Activated naive CD4-positive, alpha-beta T cell treated with anti-CD3 and anti-CD28 coated beads, Interleukin-2, amount 50 U/mL, for 72 hours (primary cell): Measurements from ENCODE around the gene NIPSNAP3A. TPM values are rescaled to one million over a fixed set of nuclear protein-coding genes. Genes with fewer than 3 reads are reported as not detected.
"Not testable (repeated sequence)": the region's sequence is repeated elsewhere in the genome, so short reads cannot be mapped to it uniquely, and the experiment has no call there.

Experiments
- ATAC-seq, 2 donors: fragments of 150-1000 bp; cut with Tn5 transposase; 2 replicates each; pipeline ENCODE4 v1.10.0; 2021; ENCODE audit warnings: mild to moderate bottlenecking in 2 of 2, moderate library complexity in 2 of 2
- DNase-seq, 2 donors: peaks; one replicate each; pipeline ENCODE4 v3.0.0; 2021 to 2022; ENCODE audit warnings: low spot score in 2 of 2
- H3K27ac Mint-ChIP-seq, 2 donors: one replicate each; pipeline ENCODE4 v1.8.0; 2022; ENCODE audit warnings: mild to moderate bottlenecking in 2 of 2, mixed read lengths in 2 of 2
- H3K36me3 Mint-ChIP-seq, 2 donors: one replicate each; pipeline ENCODE4 v1.8.0; 2022; ENCODE audit warnings: mixed read lengths in 2 of 2
- H3K9me3 Mint-ChIP-seq, 2 donors: one replicate each; pipeline ENCODE4 v1.8.0; 2022; ENCODE audit warnings: mixed read lengths in 2 of 2
- total RNA-seq, 2 donors: library from RNA; stranded (reverse); gene quantifications; one replicate each; pipeline ENCODE4 v1.2.3, GENCODE V29; 2022

The NIPSNAP3A gene
- total RNA-seq, result 10 to 100 TPM; 15.2 to 17.4 TPM

GRCh38 chr9:104747565-104748358 is at the start of gene NIPSNAP3A:
NIPSNAP3A (plus strand) TSS chr9:104747683; CDS start chr9:104747793, 110 bp downstream.
- DNase-seq, result peak; percentile 85 to 89
- peaks cover 14 to 19% of the 10 kb centered on the region in 2 donors for H3K36me3 Mint-ChIP-seq
- ATAC-seq, result peak; percentile 89 to 92
- H3K9me3 Mint-ChIP-seq, result no peaks in the 10 kb centered on the region
- peak within 1 kb of the TSS; percentile 97 to 99 for H3K27ac Mint-ChIP-seq

DNA sequence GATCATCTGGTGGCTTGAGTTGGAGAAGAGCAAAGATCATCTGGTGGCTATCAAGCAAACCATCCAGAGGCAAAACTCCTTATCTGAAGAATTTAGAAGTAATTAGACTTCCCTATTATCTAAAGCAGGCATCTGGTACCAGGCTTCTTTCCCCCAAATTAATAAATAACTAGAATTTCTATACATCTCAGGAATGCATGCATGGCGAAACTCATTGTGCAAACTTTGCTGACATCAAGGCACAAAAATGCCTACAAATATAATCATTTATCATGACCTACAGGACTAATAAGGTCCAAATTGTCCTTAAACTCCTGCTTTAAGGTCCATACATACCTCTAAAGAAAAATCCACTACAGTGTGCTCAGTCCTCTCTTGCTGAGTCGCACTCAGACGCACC is 47.2 kb upstream of the NIPSNAP3A start:
- peaks cover 0 to 4% of the 10 kb centered on the region in 2 donors for H3K9me3 Mint-ChIP-seq
- ATAC-seq, result no peak
- DNase-seq, result no peak
- H3K27ac Mint-ChIP-seq, result no peak overlapping the region
- peaks cover 0 to 9% of the 10 kb centered on the region in 2 donors for H3K36me3 Mint-ChIP-seq

DNA sequence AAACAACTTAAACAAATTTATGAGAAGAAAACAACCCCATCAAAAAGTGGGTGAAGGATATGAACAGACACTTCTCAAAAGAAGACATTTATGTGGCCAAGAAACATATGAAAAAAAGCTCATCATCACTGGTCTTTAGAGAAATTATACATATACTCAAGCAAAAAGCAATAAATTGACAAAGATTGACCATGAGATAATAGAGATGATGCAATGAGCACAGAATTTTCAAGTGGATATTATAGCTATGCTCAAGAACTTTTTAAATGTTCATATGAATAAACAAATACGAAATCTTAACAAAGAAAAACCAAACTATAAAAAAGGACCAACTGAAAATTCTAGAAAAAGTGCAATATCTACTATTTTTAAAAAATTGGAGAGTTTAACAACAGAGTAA is 38.7 kb upstream of the NIPSNAP3A start:
- DNase-seq, H3K27ac Mint-ChIP-seq, ATAC-seq, H3K9me3 Mint-ChIP-seq: not testable (repeated sequence)
- H3K36me3 Mint-ChIP-seq, result peaks cover 0 to 16% of the 10 kb centered on the region in 2 donors

GRCh38 chr9:104711604-104712003 is 35.9 kb upstream of the NIPSNAP3A start:
- H3K27ac Mint-ChIP-seq, result no peak overlapping the region
- DNase-seq (no peak), ATAC-seq (peak in 1 of 2 donors; percentile 61)
- no peaks in the 10 kb centered on the region for H3K9me3 Mint-ChIP-seq
- H3K36me3 Mint-ChIP-seq, result peaks cover 0 to 2% of the 10 kb centered on the region in 2 donors

GRCh38 chr9:104725014-104725413 is 22.5 kb upstream of the NIPSNAP3A start:
- no peak for ATAC-seq
- DNase-seq, result no peak
- Mint-ChIP-seq H3K36me3 (peaks cover 0 to 16% of the 10 kb centered on the region in 2 donors), H3K9me3 (peaks cover 0 to 17% of the 10 kb centered on the region in 2 donors), H3K27ac (no peak overlapping the region)

DNA sequence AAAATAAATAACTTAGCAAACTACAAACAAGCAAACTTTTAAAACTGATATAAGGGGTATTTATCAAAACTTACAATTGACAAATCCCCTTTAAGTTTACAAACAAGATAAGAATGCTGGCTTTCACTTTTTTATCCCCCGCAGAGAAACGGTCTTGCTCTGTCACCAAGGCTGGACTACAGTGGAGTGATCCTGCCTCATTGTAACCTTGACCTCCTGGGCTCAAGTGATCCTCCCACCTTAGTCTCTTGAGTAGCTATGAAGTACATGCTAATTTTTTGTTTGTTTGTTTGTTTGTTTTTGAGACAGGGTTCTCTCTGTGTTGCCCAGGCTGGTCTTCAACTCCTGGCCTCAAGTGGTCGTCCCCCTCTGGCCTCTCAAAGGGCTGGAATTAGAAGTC is 9.0 kb upstream of the NIPSNAP3A start:
- no peak for ATAC-seq
- H3K9me3 Mint-ChIP-seq, result no peaks in the 10 kb centered on the region

DNA sequence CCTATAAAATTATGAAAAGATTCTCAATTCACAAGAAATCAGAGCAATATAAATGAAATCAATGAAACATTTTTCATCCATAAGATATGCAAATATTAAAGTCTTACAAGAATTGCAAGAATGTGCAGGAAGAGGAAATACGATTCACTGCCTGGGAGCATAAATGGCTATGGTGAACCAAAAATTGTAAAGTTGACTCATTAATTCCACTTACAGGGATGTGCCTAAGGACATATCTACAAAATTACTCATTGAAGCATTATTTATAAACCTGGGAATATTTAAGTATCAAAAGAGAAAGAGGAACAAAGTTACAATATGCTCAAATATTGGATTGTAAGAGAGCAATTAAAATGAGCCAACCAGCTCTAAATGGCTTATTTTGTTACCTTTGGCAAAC is 6.9 kb upstream of the NIPSNAP3A start:
- H3K36me3 Mint-ChIP-seq, result no peaks in the 10 kb centered on the region
- ATAC-seq (no peak), DNase-seq (no peak)
- no peak overlapping the region for H3K27ac Mint-ChIP-seq
- H3K9me3 Mint-ChIP-seq, result no peaks in the 10 kb centered on the region

More for the DNA sequence above, 9.0 kb upstream of the NIPSNAP3A start:
- DNase-seq, result no peak
- Mint-ChIP-seq H3K36me3 (no peaks in the 10 kb centered on the region), H3K27ac (no peak overlapping the region)

GRCh38 chr9:104743376-104743985 is 4.0 kb upstream of the NIPSNAP3A start:
- Mint-ChIP-seq H3K27ac (no peak overlapping the region), H3K9me3 (no peaks in the 10 kb centered on the region), H3K36me3 (peaks cover 9 to 14% of the 10 kb centered on the region in 2 donors)
- DNase-seq, result peak in 1 of 2 donors; percentile 24
- ATAC-seq, result no peak

GRCh38 chr9:104745852-104746251 is 1.6 kb upstream of the NIPSNAP3A start:
- Mint-ChIP-seq H3K9me3 (no peaks in the 10 kb centered on the region), H3K36me3 (peaks cover 14 to 19% of the 10 kb centered on the region in 2 donors), H3K27ac (no peak overlapping the region)
- ATAC-seq (no peak), DNase-seq (no peak)

- Mint-ChIP-seq H3K27ac (no peak overlapping the region), H3K36me3 (peaks cover 14 to 19% of the 10 kb centered on the region in 2 donors), H3K9me3 (no peaks in the 10 kb centered on the region)
- no peak for ATAC-seq
- DNase-seq, result no peak
Measured at GRCh38 chr9:104746285-104746684, 1.2 kb upstream of the NIPSNAP3A start.

- no peak for DNase-seq
- Mint-ChIP-seq H3K9me3 (no peaks in the 10 kb centered on the region), H3K27ac (peak overlapping the region; percentile 97 to 99), H3K36me3 (peaks cover 14 to 19% of the 10 kb centered on the region in 2 donors)
- ATAC-seq, result no peak
Measured at GRCh38 chr9:104746798-104747197, 685 bp upstream of the NIPSNAP3A start.

GRCh38 chr9:104747245-104747564 is 278 bp upstream of the NIPSNAP3A start:
- peak in 1 of 2 donors; percentile 45 for ATAC-seq
- Mint-ChIP-seq H3K27ac (peak overlapping the region; percentile 97 to 99), H3K9me3 (no peaks in the 10 kb centered on the region), H3K36me3 (peaks cover 14 to 19% of the 10 kb centered on the region in 2 donors)
- DNase-seq, result no peak

DNA sequence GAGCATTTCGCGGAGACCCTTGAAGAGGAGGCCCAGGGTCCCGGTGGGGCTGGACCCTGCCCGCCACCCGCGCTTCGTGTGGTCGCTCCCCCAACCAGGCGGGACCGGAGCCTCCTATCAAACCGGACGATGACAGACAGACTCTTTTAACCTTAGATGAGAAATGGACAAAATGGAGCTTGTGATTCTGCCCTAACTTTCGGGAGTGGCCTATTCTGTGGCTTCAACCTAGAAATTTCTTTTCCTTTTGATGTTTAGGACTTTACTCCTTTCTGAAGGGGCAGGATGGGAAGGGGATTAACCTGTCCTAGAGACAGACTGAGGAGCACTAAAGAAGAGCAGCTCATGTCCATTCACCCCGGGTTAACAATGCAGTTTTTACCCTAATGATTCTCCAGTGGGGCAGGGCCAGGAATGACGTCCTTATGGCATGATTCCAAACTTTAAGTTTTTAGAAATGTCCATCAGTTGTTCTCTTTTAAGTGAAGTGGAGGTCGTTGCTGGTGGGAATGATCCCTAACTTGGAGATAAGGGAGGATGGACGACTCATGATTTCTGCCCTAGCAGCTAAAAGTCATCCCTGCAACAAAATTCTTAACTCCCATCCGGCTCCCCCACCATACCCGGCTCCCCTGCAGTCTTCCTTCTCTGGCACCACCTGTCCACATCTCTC is 1.0 kb downstream of the NIPSNAP3A start:
- DNase-seq (no peak), ATAC-seq (peak in 1 of 2 donors; percentile 9)
- Mint-ChIP-seq H3K27ac (peak overlapping the region; percentile 97 to 99), H3K36me3 (peaks cover 14 to 19% of the 10 kb centered on the region in 2 donors), H3K9me3 (no peaks in the 10 kb centered on the region)

- Mint-ChIP-seq H3K36me3 (peaks cover 14 to 19% of the 10 kb centered on the region in 2 donors), H3K27ac (no peak overlapping the region), H3K9me3 (no peaks in the 10 kb centered on the region)
- ATAC-seq (no peak), DNase-seq (no peak)
Measured at GRCh38 chr9:104750185-104750767, 2.8 kb downstream of the NIPSNAP3A start.

DNA sequence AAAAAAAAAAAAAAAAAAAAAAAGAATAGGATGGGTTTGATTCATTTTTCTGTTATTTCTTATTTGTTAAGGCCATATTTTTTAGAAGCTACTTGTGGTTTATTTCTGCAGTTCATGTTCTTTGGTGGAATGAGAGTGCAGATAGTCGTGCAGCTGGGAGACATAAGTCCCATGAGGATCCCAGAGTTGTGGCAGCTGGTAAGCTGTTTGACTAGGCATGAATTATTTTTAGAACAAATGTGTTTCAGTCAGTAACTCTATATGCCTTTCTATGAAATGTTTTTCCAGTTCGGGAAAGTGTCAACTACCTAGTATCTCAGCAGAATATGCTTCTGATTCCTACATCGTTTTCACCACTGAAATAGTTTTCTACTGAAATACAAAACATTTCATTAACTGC is 11.5 kb downstream of the NIPSNAP3A start:
- no peak for DNase-seq
- Mint-ChIP-seq H3K36me3 (peaks cover 10 to 11% of the 10 kb centered on the region in 2 donors), H3K9me3 (no peaks in the 10 kb centered on the region), H3K27ac (no peak overlapping the region)
- no peak for ATAC-seq

- ATAC-seq (no peak), DNase-seq (no peak)
- no peak overlapping the region for H3K27ac Mint-ChIP-seq
- H3K9me3 Mint-ChIP-seq, result no peaks in the 10 kb centered on the region
- peaks cover 10 to 11% of the 10 kb centered on the region in 2 donors for H3K36me3 Mint-ChIP-seq
Measured at GRCh38 chr9:104765138-104765537, 17.7 kb downstream of the NIPSNAP3A start.

DNA sequence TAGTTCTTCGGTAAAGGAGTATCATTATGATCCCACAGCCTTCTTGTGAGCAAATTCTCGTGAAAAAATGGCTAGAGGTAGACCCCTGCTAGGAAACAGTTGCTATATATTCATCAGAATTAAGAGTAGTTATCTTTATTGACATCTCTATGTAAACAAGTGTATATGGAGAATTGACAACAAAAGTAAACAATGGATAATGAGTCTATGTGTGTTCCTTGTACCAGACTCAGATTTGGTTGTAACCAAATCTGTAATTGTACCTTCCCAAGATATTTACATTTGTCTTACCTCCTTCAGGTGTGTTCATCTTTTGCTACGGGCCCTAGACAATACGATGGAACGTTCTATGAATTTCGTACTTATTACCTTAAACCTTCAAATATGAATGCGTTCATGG is 18.5 kb downstream of the NIPSNAP3A start:
- no peak for ATAC-seq
- H3K27ac Mint-ChIP-seq, result no peak overlapping the region
- DNase-seq, result no peak
- peaks cover 10 to 11% of the 10 kb centered on the region in 2 donors for H3K36me3 Mint-ChIP-seq
- H3K9me3 Mint-ChIP-seq, result no peaks in the 10 kb centered on the region
